ENCODE results near the gene MR1. TPM values are rescaled to one million over a fixed set of nuclear protein-coding genes. Genes with fewer than 3 reads are reported as not detected.

Gene MR1
- polyA plus RNA-seq, 1 of the 3 experiments (the other 2 are of a cell fraction) = 7.0 TPM

DNA sequence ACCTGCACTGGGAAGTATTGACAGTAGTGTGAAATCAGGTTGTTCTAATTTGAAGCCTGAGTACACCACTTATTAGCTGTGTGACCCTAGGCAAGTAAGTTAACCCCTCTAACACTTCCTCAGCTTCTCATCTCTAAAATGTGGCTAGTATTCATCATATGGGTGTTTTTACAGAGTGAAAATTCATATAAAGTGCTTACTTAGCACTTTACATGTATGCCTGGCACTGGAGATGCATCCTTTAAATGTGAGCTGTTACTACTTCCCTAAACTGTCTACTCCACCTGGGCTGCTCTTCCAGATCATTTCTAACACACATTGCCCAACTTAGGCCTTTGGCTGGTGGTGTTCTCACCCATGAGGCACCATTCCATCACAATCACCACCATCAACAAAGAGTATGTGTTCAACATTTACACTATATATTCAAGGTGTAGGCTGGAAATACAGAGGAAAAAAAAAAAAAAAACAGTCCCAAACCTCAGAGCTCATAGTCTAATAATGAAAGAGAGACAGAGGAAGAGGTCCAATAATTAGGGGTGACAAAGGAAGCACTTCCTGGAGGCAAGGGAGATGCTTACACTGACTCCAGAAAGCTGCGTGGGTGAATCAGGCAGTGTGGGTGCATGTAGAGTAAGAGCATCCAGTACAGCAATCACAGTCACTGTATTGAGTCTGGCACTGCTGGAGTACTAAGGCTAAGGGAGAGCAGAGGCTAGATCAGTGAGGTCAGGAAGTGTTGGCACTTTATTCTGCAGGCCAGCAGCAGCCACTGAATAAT, 14.7 kb upstream of the MR1 start:
- ChIA-PET CTCF (interaction anchor here (0.9 to 1.8 kb wide), 4 partner anchors 88 to 138 kb away, joined by 3 to 7 read pairs (median 4); no protein-coding TSS in a partner anchor), POLR2A (interaction anchor here (0.8 kb wide), 1 partner anchor 786 kb away, joined by 3 read pairs; no protein-coding TSS in a partner anchor)
- 35% methylated on average over 1 of the region's 1 CpG for WGBS (ENCODE audit: low lambda C conversion rate)
- H3K9me3 ChIP-seq = no peaks in the 10 kb centered on the region
- H3K9ac ChIP-seq = no peak overlapping the region
- H3K27me3 ChIP-seq (ENCODE audit: insufficient read depth) = no peaks in the 10 kb centered on the region
- H3K36me3 ChIP-seq (replicated peaks in 1 of 2; ENCODE audit: control insufficient read depth in 1 of 2, insufficient read depth in 2 of 2, low read length in 1 of 2) = no peaks in the 10 kb centered on the region
- TF ChIP-seq RXRA (IDR thresholded peaks at IDR 0.05; ENCODE audit: borderline replicate concordance, low read depth) = no peak
- no peaks in the 10 kb centered on the region for H3K9me2 ChIP-seq
- no peak overlapping the region for H2AFZ ChIP-seq (ENCODE audit: low read depth)
- peaks cover 9 to 10% of the 10 kb centered on the region in 2 experiments; a peak in 3 of 4 replicates for H3K4me1 ChIP-seq (ENCODE audit: control insufficient read depth in 1 of 2, insufficient read depth in 2 of 2, low read depth in 1 of 2, low read length in 1 of 2)
- peaks cover 19% of the 10 kb centered on the region for H3F3A ChIP-seq (replicated peaks; ENCODE audit: insufficient read depth)
- peaks cover 75% of the 10 kb centered on the region for H3K79me2 ChIP-seq (ENCODE audit: insufficient read depth)
- DNase-seq = no peak
- H3K27ac ChIP-seq (ENCODE audit: low read depth in 2 of 2, low read length in 1 of 2) = no peak overlapping the region
- H4K20me1 ChIP-seq (ENCODE audit: insufficient read depth) = peaks cover 30% of the 10 kb centered on the region
- H3K4me2 ChIP-seq = no peak overlapping the region; the same call in 1 of the 2 replicates
- no peak overlapping the region for H3K4me3 ChIP-seq (ENCODE audit: low read depth in 2 of 2, low read length in 1 of 2)

DNA sequence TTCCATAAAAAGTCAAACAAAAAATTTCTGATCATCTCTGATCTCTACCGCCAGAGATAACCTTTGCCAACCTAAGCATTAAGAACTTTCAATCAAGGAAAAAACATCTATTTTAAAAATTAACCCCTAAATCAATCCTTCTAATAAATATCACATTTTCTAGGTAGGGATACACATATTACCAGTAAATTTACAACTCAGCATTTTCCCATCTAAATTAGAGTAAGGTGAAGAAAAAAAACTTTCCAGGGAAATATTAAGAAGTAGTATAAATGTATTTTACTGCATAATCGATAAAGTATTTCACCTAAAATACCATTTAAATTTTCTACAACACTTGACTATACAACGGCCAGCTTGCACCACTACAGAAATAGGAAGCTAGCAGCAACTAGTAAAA, 12.6 kb upstream of the MR1 start:
- WGBS (ENCODE audit: low lambda C conversion rate) = 11% methylated on average over 3 of the region's 3 CpGs
- Histone ChIP-seq H3K9me3 (no peaks in the 10 kb centered on the region), H3K9ac (peak overlapping the region; percentile 81; the same call in 1 of the 2 replicates), H4K20me1 (ENCODE audit: insufficient read depth) (peaks cover 30% of the 10 kb centered on the region), H3K36me3 (replicated peaks in 1 of 2; ENCODE audit: control insufficient read depth in 1 of 2, insufficient read depth in 2 of 2, low read length in 1 of 2) (no peaks in the 10 kb centered on the region), H3K4me2 (peak overlapping the region; percentile 75), H3F3A (replicated peaks; ENCODE audit: insufficient read depth) (peaks cover 24% of the 10 kb centered on the region), H3K27ac (ENCODE audit: low read depth in 2 of 2, low read length in 1 of 2) (peak overlapping the region; percentile 55 to 72; a peak in 3 of 4 replicates), H3K4me1 (ENCODE audit: control insufficient read depth in 1 of 2, insufficient read depth in 2 of 2, low read depth in 1 of 2, low read length in 1 of 2) (peaks cover 9 to 10% of the 10 kb centered on the region in 2 experiments; a peak in 3 of 4 replicates), H3K4me3 (ENCODE audit: low read depth in 2 of 2, low read length in 1 of 2) (peak overlapping the region; percentile 92 to 98), H3K79me2 (ENCODE audit: insufficient read depth) (peaks cover 54% of the 10 kb centered on the region), H3K9me2 (no peaks in the 10 kb centered on the region), H2AFZ (ENCODE audit: low read depth) (peak overlapping the region; percentile 25; the same call in 1 of the 2 replicates), H3K27me3 (ENCODE audit: insufficient read depth) (no peaks in the 10 kb centered on the region)
- POLR2A ChIA-PET = interaction anchor here (0.7 to 2.1 kb wide), 4 partner anchors 41 to 91 kb away, joined by 3 to 9 read pairs (median 7); partner anchors contain the start of gene IER5
- CTCF ChIA-PET = interaction anchor here (0.9 to 6.3 kb wide), 4 partner anchors 18 to 167 kb away, joined by 3 to 35 read pairs (median 4); no protein-coding TSS in a partner anchor
- TF ChIP-seq CHD2 (IDR thresholded peaks at IDR 0.05; ENCODE audit: low read length, partially characterized antibody) (no peak), PBX3 (IDR thresholded peaks at IDR 0.05) (no peak), USF2 (IDR thresholded peaks at IDR 0.05; ENCODE audit: borderline replicate concordance, low read depth, low read length) (no peak), NFIC (IDR thresholded peaks at IDR 0.05; ENCODE audit: borderline replicate concordance) (no peak), POLR2AphosphoS5 (IDR thresholded peaks at IDR 0.05; ENCODE audit: low read depth, low read length) (no peak), ELF1 (IDR thresholded peaks at IDR 0.05) (no peak), FOXJ3 (CRISPR knock-in tag; IDR thresholded peaks at IDR 0.05) (no peak), REST (IDR thresholded peaks at IDR 0.05; ENCODE audit: low read depth, low read length) (no peak), SMC3 (IDR thresholded peaks at IDR 0.05; ENCODE audit: low read depth, low read length) (no peak), RCOR1 (IDR thresholded peaks at IDR 0.05; ENCODE audit: low read length) (no peak), IRF3 (IDR thresholded peaks at IDR 0.05; ENCODE audit: low read depth, low read length) (no peak), GATA2 (CRISPR knock-in tag; IDR thresholded peaks at IDR 0.05) (no peak)
- TF ChIP-seq, protein P1, sequence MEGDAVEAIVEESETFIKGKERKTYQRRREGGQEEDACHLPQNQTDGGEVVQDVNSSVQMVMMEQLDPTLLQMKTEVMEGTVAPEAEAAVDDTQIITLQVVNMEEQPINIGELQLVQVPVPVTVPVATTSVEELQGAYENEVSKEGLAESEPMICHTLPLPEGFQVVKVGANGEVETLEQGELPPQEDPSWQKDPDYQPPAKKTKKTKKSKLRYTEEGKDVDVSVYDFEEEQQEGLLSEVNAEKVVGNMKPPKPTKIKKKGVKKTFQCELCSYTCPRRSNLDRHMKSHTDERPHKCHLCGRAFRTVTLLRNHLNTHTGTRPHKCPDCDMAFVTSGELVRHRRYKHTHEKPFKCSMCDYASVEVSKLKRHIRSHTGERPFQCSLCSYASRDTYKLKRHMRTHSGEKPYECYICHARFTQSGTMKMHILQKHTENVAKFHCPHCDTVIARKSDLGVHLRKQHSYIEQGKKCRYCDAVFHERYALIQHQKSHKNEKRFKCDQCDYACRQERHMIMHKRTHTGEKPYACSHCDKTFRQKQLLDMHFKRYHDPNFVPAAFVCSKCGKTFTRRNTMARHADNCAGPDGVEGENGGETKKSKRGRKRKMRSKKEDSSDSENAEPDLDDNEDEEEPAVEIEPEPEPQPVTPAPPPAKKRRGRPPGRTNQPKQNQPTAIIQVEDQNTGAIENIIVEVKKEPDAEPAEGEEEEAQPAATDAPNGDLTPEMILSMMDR (IDR thresholded peaks at IDR 0.05) = no peak
- TF ChIP-seq, protein P2, sequence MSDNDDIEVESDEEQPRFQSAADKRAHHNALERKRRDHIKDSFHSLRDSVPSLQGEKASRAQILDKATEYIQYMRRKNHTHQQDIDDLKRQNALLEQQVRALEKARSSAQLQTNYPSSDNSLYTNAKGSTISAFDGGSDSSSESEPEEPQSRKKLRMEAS (IDR thresholded peaks at IDR 0.05; ENCODE audit: low read depth) = no peak
- no peak for DNase-seq

All from SK-N-SH (cell line).